ENCODE results near the gene AXIN1.
"Not testable (repeated sequence)": the region's sequence is repeated elsewhere in the genome, so short reads cannot be mapped to it uniquely, and the experiment has no call there.

AXIN1 gene

DNA sequence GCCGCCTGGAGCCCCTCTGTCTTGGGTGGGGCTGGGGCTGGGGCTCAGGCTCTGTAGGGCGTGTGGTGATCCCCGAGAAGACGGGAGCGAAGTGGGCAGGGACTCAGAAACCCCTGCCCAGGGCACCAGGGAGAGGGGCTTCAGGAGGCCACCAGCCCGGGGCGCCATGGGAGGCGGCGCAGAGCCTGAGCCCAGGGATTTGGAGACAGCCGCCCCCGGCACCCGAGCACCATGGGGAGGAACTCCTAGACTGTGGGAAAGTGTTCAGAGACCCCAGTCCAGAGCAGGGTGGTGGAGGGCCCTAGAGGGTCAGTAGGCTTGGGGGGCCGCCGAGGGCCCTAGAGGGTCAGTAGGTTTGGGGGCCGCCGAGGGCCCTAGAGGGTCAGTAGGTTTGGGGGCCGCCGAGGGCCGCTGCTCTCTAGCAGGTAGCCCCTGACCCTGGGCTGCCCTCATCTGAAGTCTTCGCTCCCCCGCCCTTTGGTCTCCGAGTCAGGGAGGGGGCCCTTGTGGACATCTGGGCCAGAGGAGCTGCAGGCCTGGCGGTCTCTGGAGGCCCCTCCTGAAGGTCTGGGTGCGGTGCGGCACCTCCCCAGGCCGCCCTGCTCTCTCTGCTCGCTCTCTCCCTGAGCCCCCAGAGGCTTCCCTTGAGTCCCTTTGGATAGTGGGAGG is 71.4 kb downstream of the AXIN1 start:
- no peak for ATAC-seq

DNA sequence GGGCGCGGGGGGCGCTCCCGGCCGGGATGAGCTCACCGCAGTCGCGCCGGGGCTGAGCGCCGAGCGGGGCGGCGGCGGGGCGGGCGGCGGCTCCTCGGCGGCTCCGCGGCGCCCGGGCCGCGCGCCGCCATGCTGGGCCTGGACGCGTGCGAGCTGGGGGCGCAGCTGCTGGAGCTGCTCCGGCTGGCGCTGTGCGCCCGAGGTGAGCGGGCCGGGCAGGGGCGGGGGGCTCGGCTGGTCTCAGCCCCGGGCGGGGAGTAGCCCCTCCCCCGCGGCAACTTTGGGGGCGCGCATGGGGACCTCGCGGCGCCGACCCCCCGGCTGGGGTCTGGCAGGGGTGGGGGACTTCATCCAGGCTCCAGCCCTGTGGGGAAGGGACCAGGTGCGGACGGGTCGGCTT is 72.0 kb downstream of the AXIN1 start, which contains the start of gene ARHGDIG:
TSS of gene ARHGDIG (plus strand) at position 40 of the 400 bp plus-strand sequence. CDS start at position 130, 90 bp downstream.
- ATAC-seq: no peak

DNA sequence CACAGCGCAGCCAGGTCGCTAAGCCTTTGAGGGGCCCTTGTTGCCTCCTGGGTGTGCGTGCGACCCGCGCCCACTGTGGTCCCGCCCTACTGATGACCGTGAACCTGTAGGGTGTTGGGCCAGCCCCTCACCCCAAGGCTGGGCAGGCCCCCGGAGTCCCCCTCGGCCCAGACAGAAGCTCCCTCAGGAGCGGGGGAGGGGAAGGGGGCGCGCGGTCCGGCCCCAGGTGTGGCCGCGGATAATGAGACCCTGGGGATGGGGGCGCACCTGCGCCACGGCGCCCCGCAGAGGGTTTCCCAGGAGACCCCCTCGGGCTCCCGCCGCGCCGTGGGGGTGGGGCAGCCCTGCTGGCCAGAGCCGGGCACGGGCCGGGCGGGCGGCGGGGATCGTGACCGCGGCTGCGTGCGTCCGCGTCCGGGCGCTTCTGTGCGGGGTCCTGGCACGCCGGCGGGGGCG is 72.5 kb downstream of the AXIN1 start:
- ATAC-seq: no peak

DNA sequence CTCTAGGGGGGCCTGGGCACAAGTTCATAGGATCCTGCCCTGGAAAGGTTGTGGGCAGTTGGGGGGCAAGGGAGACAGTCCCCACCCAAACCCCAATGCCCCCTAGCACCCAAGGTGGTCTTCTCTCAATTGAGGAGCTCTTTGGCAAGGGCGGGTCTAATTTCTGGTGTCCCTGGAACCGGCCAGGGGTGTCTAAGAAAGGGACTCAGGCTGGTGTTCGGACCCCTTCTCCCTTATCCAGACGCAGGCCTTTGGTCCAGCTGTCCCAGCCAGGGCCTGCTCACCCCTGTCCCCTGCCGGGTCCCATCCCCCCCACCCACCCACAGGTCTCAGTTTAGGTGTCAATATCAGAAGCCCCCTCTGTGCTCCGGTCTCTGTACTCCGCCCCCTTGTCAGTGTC is 73.0 kb downstream of the AXIN1 start:
- ATAC-seq: no peak

DNA sequence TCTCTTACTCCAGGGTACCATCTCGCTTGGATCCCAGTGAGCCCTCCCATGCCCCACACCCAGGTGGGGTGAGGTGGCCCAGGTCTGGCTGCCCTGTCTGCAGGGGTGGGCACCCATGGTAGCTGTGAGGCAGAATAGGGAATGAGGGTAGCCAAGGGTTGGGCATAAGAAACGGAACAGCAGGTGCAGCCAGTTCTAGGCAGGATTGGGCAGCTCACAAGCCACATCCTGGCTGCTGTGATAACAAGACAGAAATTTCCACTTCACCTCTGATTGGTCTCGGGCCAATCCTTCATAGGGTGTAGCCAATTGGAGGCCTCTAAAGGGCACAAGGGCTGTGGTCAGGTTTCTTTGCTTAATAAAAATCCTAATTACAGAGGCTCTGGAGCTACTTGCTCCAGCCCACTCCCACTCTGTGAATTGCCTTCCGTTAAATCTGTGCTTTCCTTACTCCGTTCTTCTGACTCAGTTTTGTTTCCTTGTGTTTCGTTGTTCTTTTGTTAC is 73.6 kb downstream of the AXIN1 start:
- peak; percentile 70 to 80 for ATAC-seq

DNA sequence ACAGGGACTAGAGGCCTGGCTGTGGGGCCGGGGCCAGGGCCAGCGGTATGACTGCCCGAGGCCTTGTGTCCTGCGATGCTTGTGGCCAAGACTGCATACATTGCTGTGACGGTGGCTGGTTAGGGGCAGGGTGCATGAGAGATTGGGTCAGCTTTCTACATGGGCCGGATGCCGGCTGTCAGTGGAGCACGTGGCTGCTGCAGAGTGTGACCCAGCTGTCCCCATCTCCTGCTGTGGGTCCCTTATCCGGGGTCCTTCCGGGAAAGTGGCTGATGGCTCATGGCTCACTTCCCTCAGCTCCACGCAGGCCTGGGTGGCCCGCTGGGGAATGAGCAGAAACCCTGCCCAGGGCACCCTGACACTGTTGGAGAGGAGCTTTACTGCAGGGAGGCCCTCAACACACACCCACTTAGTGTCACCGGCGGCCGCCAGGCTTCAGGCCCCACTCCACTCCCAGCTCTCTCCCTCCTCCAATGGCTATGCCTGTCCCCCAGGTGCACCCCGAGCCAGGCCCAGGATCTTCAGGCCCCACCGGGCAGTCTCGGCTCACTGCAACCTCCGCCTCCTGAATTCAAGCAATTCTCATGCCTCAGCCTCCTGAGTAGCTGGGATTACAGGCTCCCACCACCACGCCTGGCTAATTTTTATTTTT is 76.0 kb downstream of the AXIN1 start:
- ATAC-seq: no peak

DNA sequence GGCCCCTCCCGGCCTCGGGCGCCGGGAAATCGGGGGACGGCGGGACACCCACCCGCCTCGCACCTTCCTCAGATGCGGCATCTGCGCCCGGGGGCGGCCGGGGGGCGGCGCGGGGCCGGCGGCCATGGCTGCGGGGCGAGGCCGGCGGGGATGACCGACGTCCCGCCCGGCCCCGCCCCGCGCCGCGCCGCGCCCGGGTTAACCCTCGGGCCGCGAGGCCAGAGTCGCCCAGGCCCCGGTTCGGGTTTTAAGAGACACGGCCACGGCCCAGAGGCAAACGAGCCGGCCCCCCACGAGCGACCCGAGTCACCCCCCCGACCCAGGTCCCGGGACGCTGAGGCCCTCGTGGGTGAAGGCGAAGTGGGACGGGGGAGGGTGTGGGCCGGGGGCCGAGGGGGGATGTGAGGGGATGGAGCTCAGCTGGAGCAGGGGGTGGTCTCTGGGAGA is 76.7 kb downstream of the AXIN1 start, which contains the start of gene RGS11:
TSS of gene RGS11 (minus strand) at position 159 of the 447 bp plus-strand sequence. CDS start at position 126, 33 bp downstream.
- no peak for ATAC-seq

DNA sequence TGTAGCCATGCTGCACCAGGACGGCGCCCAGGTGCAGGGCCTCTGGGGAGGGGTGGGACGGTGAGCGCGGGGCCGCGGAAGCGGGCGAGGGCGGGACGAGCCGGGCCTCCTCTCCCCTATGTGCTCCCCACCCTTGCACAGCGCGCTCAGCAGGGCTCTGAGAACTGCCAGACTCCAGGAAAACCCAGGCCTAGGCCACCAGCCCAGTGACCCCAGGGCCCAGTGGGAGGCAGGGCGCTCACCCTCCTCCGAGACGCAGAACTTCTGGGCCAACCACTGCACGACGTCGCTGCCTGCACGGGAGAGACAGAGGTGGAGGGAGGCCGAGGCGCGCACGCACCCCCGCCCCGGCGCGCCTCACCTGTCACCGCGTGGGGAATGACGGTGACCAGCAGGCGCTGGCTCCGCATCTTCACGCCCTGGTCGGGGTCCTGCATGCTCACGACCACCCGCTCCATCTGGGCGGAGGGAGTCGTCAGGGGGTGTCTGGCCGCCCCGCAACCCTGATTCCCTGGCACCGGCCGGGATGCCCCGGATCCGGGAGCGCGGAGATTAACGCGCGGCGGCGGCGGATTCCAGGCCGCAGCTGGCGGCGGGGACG is 77.4 kb downstream of the AXIN1 start:
- peak; percentile 33 to 41 for ATAC-seq

DNA sequence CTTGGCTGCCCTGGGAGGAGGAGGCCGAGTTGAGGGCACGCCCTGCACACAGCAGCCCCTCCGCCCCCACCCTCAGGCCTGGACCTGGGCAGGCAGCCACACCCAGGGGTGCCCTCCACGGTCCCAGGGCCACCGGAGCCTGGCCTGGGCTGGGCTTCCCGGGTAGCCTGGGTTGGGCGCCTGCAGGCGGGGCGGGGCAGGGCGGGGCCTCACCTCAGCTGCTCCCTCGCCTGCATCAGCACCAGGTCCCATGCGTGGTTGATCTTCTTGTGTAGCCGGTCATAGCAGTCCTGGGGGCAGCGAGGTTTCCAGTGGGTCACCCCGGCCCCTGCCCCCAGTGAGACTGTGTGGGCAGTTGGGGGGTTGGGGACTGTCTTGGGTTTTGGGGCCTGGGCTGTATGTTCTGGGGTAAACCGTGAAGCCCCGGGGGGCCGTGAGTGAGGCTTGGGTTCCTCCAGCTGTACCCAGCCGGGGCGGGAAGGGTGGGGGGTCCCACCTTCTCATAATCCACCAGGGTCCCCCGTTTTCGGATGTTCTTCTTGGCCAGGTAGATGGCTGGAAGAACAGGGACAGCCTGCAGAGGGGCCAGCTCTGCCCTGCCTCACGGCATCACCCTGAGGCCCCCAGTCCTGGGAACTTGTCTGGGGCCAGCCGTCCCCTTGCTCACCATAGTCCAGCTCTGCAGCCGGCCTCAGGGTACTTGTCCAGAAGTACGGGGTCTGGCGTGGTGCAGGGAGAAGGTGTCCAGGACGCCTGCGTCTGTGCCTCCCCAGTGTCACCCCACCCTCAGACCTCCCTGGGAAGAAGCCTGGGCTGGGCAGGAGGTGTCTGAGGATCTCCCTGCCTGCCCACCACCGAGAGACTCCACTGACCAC is 78.7 kb downstream of the AXIN1 start:
- ATAC-seq: no peak

DNA sequence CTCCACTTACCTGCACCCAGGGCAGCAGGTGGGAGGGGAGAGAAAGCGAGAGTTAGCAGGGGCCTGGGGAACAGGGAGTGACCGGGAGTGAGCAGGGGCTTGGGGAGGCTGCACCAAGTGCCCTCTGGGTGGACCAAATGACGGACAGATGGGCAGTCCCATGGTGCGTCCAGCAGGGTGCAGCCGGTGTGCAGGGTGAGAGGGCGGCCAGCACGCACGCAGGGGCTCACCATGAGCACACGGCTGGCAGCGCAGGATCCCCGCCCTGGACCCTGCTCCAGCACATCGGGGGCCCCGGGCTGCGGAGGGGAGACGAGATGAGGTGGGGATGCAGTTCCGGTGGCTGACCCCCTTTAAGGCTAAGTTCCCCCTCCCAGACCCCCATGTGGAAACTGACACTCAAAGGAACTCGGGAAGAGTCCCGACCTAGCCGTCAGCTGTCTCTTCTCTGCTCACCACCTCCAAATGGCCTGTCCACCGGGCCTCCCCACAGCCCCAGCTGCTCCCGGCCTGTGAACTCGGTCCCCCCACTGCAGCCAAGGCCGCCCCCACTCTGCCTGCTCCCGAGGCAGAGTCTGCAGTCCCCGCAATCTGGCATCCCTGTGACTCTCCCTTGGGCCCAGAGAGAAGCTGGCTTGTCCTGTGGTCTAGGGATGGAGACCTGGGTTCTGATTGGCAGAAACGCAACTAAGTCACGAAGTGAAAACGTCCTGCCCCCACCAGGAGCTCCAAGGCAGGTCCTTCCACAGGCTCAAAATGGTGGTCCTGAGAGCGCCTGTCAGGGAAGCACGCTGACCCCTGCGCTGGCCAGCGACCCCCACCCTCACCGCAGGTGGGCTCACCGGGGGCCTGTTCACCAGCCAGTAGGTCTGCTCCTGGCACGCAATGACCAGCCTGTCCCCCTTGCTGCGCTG is 79.6 kb downstream of the AXIN1 start:
- ATAC-seq: no peak

DNA sequence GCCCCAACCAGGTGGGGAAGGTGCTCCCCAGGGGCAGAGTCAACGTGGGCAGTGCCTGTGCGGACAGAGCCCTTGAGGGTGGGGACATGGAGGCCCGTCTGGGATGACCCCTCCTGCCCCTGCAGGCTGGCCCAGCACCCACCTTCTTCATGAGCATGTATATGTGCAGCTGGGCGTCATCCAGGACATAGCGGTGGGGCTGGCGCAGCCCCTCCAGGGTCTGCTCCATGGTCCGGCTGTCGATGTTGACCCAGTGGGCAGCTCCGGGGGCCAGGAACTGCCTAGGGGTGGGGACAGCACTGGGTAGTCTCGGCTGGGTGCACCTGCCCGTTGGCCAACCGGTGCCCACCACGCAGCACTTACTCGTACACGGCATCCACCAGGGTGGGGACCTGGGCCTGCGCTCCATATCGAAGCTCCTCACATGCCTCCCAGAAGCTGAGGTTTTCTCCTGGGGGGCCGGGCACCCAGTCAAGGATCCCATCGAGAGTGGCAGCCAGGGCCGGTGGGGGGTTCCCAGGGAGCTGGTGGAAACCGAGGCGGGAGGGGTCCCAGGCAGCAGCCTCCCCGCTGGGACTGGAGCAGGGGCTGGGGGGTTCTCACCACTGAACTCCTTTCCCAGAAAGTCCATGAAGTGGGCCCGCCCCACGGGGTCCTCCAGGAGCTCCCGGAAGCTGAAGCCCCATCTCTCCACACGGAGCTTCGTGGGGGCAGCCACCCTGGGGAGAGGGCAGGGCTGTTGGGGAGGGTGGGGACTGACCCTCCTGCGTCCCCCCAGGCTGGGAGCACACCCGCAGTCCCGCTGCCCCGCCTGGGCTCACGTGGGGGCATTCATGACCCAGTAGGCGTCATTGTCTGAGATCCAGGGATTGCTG is 81.9 kb downstream of the AXIN1 start:
- no peak for ATAC-seq

DNA sequence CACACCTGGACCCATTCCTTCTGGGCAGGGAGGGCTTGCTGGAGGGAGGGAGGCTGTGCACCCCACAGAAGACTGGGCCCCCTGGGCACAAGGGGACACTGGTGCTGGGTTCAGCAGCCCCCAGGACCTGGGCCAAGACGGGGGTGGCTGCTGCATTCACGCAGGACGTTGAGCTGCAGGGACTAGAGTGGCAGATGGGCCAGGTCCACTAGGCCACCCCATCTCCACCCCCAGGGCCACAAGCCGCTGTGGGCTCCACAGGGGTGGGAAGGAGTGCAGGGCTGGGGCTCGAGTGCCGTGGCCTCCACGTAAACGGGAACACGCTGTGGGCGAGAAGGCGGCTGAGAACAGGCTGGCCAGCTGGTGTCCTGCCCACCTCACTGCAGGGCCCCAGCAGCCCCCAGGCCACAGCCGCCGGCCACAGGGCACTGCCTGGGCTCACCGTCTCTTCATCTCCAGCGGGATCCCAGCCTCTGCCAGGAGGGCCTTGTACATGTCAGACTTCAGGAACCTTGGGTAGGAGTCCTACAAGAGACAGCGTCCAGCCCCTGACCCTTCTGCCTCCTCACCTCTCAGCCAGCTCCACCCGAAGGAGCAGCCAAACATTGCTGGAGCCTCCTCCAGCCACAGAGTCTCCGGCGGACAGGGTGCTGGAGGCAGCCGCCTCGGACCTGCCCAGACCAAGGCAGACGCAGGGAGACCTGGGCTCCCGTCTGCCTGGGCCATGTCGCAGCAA is 83.3 kb downstream of the AXIN1 start:
- ATAC-seq: no peak

DNA sequence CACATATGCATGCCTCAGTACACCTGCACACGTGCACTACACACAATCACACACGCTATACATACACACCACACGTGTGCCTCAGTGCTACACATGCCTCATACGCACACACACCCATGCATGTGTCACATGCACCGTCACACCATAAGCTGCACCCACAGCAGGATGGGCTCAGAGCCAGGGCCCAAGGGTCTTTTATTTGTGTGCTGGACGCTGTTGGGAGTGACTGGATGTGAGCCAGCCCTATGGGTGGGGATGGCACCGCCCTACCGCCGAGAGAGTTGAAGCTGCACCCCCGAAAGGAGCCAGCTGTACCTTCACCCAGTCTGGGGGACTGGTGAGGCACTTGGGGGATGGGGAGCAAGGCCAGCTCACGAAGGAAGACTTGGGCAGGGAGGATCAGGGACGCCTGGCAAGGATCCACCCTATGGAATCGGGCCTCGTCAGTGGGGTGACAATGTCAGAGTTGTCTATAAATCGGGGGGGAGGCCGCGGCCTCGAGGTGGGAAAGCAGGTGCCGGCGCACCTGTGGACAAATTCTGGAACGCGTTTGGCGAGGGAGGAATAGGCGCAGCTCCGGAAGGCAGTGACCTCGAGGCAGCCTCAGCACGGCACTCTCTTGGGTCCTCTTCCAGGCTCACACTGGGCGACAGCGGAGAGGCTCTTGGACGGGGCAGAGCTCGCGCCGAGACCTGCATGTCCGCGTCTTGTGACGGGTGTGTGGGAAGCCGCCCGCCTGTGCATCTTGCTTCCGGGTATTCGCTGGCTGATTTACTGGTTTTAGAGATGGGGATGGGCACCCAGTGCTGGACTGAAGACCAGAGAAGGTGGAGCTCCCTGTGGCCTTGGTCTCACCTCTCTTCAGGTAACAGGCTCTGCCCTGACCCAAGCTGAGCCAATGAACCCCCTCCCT is 84.1 kb downstream of the AXIN1 start:
- no peak for ATAC-seq

DNA sequence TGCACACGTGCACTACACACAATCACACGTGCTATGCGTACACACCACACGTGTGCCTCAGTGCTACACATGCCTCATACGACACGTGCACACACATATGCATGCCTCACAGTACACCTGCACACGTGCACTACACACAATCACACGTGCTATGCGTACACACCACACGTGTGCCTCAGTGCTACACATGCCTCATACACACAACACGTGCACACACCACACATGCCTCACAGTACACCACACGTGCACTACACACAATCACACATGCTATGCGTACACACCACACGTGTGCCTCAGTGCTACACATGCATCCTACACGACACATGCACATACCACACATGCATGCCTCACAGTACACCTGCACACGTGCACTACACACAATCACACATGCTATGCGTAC is 85.0 kb downstream of the AXIN1 start:
- not testable (repeated sequence) for ATAC-seq

DNA sequence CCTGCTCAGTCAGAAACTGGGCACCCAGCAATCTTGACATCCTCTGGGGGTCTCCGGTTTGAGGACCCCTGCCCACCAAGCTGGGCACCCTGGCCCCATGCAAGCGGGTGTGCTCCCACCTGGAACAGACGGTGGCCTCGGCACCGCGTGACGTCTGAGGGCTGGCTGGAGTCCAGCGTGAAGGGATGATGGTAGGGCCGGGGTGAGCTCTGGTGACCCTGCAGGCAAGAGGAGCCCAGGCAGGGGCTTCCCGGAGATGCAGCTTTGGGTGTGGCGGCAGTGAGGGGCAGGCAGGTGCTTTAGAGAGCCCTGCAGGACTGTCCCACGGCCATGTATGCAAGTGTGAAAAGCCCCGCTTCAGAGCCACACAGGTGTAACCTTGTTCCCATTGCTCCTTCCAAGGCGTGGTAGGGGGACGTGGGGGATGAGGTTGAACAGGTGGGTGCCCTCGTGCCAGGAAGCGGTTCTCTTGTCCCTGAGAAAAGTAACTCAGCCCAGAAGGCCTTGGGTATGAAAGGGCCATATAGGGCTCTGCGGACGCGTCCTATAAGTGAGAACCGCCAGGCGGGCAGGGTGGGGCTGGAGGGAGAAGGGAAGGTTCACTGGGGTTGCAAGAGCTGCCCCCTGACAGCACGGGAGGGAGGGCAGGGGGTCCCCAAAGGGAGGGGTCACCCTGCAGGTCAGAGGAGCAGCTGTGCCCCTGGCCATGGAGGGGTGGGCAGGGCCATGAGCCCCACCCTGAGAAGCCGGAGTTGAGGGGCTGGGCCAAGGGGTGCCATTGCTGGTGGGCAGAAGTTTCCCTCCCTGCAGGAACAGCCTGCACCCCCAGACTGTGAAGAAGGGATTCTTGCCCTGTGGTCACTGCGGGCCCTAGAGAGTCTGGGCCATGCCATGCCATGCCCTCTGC is 86.0 kb downstream of the AXIN1 start:
- ATAC-seq: no peak

DNA sequence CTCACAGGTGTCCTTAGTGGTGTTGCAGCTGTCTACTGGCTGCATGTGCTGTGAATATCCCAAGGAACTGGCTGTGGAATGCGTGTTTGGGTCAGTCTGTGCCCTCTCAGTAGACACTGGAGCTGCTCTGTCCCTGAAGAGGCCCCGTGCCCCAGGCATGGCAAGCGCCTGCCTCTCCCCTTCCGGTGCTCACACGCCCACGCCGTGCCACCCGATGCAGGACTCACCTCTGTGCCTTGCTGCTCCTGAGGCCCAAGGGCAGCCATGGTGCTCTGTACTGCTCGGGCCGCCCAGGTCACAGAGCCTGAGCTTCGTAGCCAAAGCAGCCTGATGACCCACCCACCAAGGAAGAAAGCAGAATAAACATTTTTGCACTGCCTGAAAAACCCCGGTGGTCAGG is 86.8 kb downstream of the AXIN1 start:
- no peak for ATAC-seq

DNA sequence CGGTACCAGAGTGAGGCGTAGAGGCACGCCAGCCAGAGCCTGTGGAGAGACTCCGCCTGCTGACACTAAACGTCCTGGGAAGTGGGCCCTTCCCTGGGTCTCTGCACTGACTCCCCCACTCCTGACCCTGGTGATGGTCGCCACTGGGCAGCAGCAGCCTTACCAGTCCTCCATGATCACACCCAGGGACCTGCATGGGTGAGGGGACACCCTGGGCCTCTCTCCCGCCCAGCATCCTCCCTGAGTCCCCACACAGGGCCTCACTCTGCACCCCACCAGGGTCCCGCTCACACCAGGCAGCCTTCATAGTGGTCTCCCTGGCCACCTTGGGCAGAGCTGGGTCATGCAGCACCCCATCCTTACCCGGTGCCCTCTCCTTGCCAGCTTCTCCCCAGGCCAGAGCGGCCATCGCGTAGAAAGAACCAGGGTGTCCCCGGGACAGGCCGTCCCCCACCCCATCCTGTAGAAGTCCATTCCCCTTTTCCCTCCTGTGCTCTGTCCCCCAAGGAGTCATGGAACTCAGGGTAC is 87.5 kb downstream of the AXIN1 start:
- no peak for ATAC-seq
